Heart left ventricle (tissue), 16 donors: ENCODE results near the gene PTPN6. TPM values are rescaled to one million over a fixed set of nuclear protein-coding genes. Genes with fewer than 3 reads are reported as not detected.
A peak's percentile ranks its signal among the peaks of the same experiment; 100 is the strongest.

ENCODE experiments used
- ATAC-seq, 4 donors: fragments of 200-7000 bp; cut with Tn5 transposase; one replicate each; pipeline ENCODE4 v1.9.1; 2020 to 2022; ENCODE audit warnings: moderate library complexity in 4 of 4, mild to moderate bottlenecking in 3 of 4, moderate number of reproducible peaks in 1 of 4
- DNase-seq, 5 donors: peaks; one replicate each; pipeline ENCODE4 v3.0.0-alpha.2; 2020
- H3K27ac ChIP-seq, 12 donors: fragments of 200-600 bp; sonication (generic) in 4 of 12; one replicate each; pipeline versions ENCODE4 v1.5.0 to v1.8.0; 2016 to 2022; ENCODE audit warnings: mild to moderate bottlenecking in 2 of 12
- H3K27me3 ChIP-seq, 9 donors: fragments of 200-600 bp; sonication (generic) in 2 of 9; one replicate each; pipeline versions ENCODE4 v1.5.1 to v1.8.0; 2016 to 2022; ENCODE audit warnings: mild to moderate bottlenecking in 3 of 9
- H3K36me3 ChIP-seq, 9 donors: fragments of 200-600 bp; sonication (generic) in 2 of 9; one replicate each; pipeline versions ENCODE4 v1.5.0 to v1.8.0; 2018 to 2022; ENCODE audit warnings: mild to moderate bottlenecking in 2 of 9
- H3K4me1 ChIP-seq, 12 donors: fragments of 200-600 bp; sonication (generic) in 4 of 12; one replicate each; pipeline versions ENCODE4 v1.5.0 to v1.8.0; 2016 to 2022; ENCODE audit warnings: mild to moderate bottlenecking in 3 of 12
- H3K4me3 ChIP-seq, 12 donors: fragments of 200-600 bp; sonication (generic) in 4 of 12; one replicate each; pipeline versions ENCODE4 v1.5.0 to v1.8.0; 2017 to 2022; ENCODE audit warnings: mild to moderate bottlenecking in 9 of 12, moderate library complexity in 4 of 12
- H3K9me3 ChIP-seq, 12 donors: fragments of 200-600 bp; sonication (generic) in 4 of 12; one replicate each; pipeline versions ENCODE4 v1.5.0 to v1.8.0; 2016 to 2022; ENCODE audit warnings: mild to moderate bottlenecking in 1 of 12
- CTCF ChIP-seq, 12 donors: fragments of 200-600 bp; sonication (generic) in 4 of 12; IDR thresholded peaks; one replicate each; pipeline versions ENCODE4 v1.5.0 to v1.8.0; 2018 to 2022; ENCODE audit warnings: antibody characterized with exemption in 12 of 12, mild to moderate bottlenecking in 5 of 12
- POLR2A ChIP-seq, 2 donors: fragments of 450-650 bp; IDR thresholded peaks; one replicate each; pipeline ENCODE4 v1.6.1; 2017; ENCODE audit warnings: antibody characterized with exemption in 2 of 2, mild to moderate bottlenecking in 2 of 2, moderate library complexity in 2 of 2
- WGBS, 4 donors: extraction: QIAGEN DNeasy Blood & Tissue Kit in 2 of 4; methylation state at CpG; one replicate each; pipeline versions ENCODE4 v1.1.5 to v1.1.7; 2013 to 2018; 5-methylcytosine and 5-hydroxymethylcytosine counted together
- intact Hi-C, 10 donors: fragments of 100-400 bp; cut with DNase I; formaldehyde crosslinking; loops; one replicate each; pipeline versions ENCODE4 v1.11.1 to v1.14.2; 2022
- polyA plus RNA-seq, 2 donors: library from polyadenylated mRNA; stranded (reverse); fragments of 200-250 nt; gene quantifications; one replicate each; pipeline ENCODE4 v1.2.3, GENCODE V29; 2013
- total RNA-seq, 9 donors: library from RNA; depleted of rRNA in 2 of 9; stranded (reverse); fragments of >200 nt in 2 of 9; fragmentation: NEBNext Ultra II Directional in 3 of 9; extraction: Animal tissue kit (Norgen Biotek cat#: 25700) in 3 of 9; gene quantifications; one replicate each; pipeline versions ENCODE4 v1.1.0 to v1.2.4, GENCODE V29; 2016 to 2023
- donor health status: ischemic (EF 13 %, LVEDD 7.1; RV severe dilation, severe dysfunction).
- donor health status: healthy with polysubstance abuse.
- donor health status: DM: no; HTN: yes; CAD: no.
- donor health status: DM: no; HTN: no; CAD: no.
- donor health status: ischemic (EF 25% LVEDD 6.9; RV normal size, moderate dysfunction).
- donor health status: ischemic (EF 25% LVEDD 5.7; RV mildly dilated, moderate dysfunction).
- donor health status: healthy.
- donor health status: DM: yes; HTN: yes; CAD: no.
- donor health status: ischemic (EF 35%, LVEDD 5.7; RV mildly dilated, moderate dysfunction).
- donor health status: nonischemic (EF 11% LVEDD 7.7; RV severe dilation, severe dysfunction).
- donor health status: DM: yes; HTN: yes; CAD: no.
- donor health status: PGD.
- donor health status: ischemic (EF 29% LVEDD 5.4; RV normal size, mild dysfunction).
- donor health status: nonischemic (EF 23%, LVEDD 6.1; RV moderate dilation, normal function).

Gene PTPN6
- total and polyA plus RNA-seq, 11 donors, result 3.5 to 63.2 (median 6.1) TPM

DNA sequence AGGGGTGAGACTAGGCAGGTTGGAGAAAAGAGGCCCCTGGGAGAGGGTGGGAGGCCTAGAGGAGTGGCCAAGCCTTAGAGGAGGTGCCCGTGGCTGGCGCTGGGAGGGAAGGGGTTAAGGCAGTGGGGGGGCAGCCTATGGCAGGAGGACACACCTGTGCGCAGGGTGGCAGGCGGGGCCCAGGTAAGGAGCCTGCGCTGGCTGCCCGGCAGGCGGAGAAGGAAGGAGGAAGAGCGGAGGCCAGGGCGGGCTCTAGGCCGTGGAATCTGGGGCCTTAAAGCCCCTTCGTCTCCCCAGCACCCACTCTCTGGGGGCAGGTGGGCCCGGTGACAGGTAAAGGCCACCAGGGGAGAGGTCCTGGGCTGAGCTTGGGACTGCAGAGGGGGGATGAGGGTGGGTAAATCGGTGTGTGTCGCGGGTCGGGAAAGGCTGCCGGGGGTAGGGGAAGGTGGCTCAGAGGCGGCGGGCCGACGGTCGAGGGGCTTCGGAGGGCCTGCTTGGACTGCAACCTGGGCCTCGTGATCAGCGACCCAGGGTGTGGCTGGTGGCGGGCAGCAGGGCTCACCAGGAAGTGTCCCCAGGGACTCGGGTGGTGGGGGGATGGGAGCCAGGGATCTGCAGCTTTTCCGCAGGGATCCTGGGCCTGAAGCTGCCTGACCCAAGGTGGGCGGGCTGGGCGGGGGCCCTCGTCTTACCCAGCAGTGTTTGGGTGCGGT is 12.0 kb downstream of the PTPN6 start:
- Histone ChIP-seq H3K4me3 (no peak overlapping the region), H3K27ac (peak overlapping the region in 8 of 12 donors; percentile 68 to 97 (median 81)), H3K4me1 (peaks cover 2 to 57% (median 40%) of the 10 kb centered on the region in 12 donors), H3K9me3 (no peaks in the 10 kb centered on the region), H3K27me3 (no peaks in the 10 kb centered on the region), H3K36me3 (peaks cover 0 to 53% (median 31%) of the 10 kb centered on the region in 9 donors)
- DNase-seq, result peak in 1 of 5 donors; percentile 25
- intact Hi-C loops, result loop anchor here in 6 of 10 donors (2.0 to 10.0 kb wide), 6 partner anchors 18 to 132 kb away; partner anchors contain the start of genes C1R (in 2 of the 6), C12orf57 (in 1 of the 6), SPSB2 (in 1 of the 6) and TPI1 (in 1 of the 6)
- ATAC-seq, result no peak
- WGBS, 4 donors, result 80 to 86% (median 82%) methylated on average over 30 to 32 of the region's 32 CpGs
- no peak for TF ChIP-seq POLR2A (IDR thresholded peaks at IDR 0.05)
- TF ChIP-seq CTCF (IDR thresholded peaks at IDR 0.05), result no peak

- H3K27ac ChIP-seq, result peak overlapping the region in 4 of 12 donors; percentile 58 to 81 (median 70)
- H3K27me3 ChIP-seq, result no peaks in the 10 kb centered on the region
- H3K4me3 ChIP-seq, result no peak overlapping the region
- intact Hi-C loops, result loop anchor here in 8 of 10 donors (1.0 to 10.0 kb wide), 9 partner anchors 19 to 131 kb away; partner anchors contain the start of genes C12orf57 (in 4 of the 8), C1R (in 2 of the 8), SPSB2 (in 2 of the 8) and TPI1 (in 1 of the 8)
- no peaks in the 10 kb centered on the region for H3K9me3 ChIP-seq
- TF ChIP-seq CTCF (IDR thresholded peaks at IDR 0.05) (no peak), POLR2A (IDR thresholded peaks at IDR 0.05) (no peak)
- DNase-seq (peak in 2 of 5 donors; percentile 20 to 39), ATAC-seq (no peak)
- peaks cover 2 to 57% (median 42%) of the 10 kb centered on the region in 12 donors for H3K4me1 ChIP-seq
- peaks cover 0 to 56% (median 38%) of the 10 kb centered on the region in 9 donors for H3K36me3 ChIP-seq
- WGBS, 4 donors, result 78 to 80% (median 78%) methylated on average over 13 to 17 of the region's 17 CpGs
Observed at GRCh38 chr12:6963791-6964413, 12.7 kb downstream of the PTPN6 start.

DNA sequence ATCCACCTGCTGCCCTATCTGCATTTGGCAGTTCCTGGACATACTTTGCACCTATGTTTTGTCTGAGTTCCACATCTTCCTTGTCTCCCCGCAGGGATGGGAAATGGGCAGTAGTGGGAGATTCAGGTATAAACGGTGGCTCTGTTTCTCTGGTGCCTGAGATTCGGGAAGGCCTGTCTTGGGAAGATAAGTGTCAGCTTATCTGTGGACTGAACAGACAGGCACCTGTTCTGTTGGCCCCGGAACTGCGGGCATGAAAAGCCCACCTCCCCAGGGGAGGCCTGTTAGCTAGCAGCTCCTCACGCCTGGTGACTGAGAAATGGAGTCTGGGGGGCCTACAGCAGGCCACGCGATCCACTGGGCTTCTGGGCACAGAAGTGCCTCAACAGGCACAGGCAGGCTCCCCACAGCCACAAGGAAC is 13.5 kb downstream of the PTPN6 start:
- H3K36me3 ChIP-seq, result peaks cover 0 to 57% (median 40%) of the 10 kb centered on the region in 9 donors
- WGBS, 4 donors, result 64 to 76% (median 69%) methylated on average over 8 of the region's 8 CpGs
- peaks cover 6 to 57% (median 45%) of the 10 kb centered on the region in 12 donors for H3K4me1 ChIP-seq
- H3K9me3 ChIP-seq, result no peaks in the 10 kb centered on the region
- H3K27me3 ChIP-seq, result no peaks in the 10 kb centered on the region
- no peak for ATAC-seq
- TF ChIP-seq CTCF (IDR thresholded peaks at IDR 0.05) (no peak), POLR2A (IDR thresholded peaks at IDR 0.05) (no peak)
- H3K4me3 ChIP-seq, result no peak overlapping the region
- peak overlapping the region; percentile 18 to 81 (median 66) for H3K27ac ChIP-seq
- peak in 1 of 5 donors; percentile 20 for DNase-seq
- intact Hi-C loops, result loop anchor here in 9 of 10 donors (1.0 to 10.0 kb wide), 13 partner anchors 20 to 148 kb away; partner anchors contain the start of genes C12orf57 (in 8 of the 9), SPSB2 (in 3 of the 9), C1R (in 2 of the 9) and LPCAT3 (in 1 of the 9)
